ENCODE measurements around the gene TMEM218.

TMEM218 gene

GRCh38 chr11:125111343-125112207 lies at the start of gene TMEM218:
Gene TMEM218, minus strand, starts transcription at chr11:125111626. Its CDS starts 9,385 bp downstream, at chr11:125102241.
- DNase-seq, result peak; percentile 96

GRCh38 chr11:125157953-125158680 lies 46.7 kb upstream of the TMEM218 start:
- no peak for DNase-seq

- DNase-seq, result no peak
Measured at GRCh38 chr11:125157118-125157733, 45.8 kb upstream of the TMEM218 start.

GRCh38 chr11:125156346-125157117 lies 45.1 kb upstream of the TMEM218 start:
- no peak for DNase-seq

GRCh38 chr11:125155767-125156166 lies 44.3 kb upstream of the TMEM218 start:
- DNase-seq, result no peak

- no peak for DNase-seq
Measured at GRCh38 chr11:125155100-125155444, 43.6 kb upstream of the TMEM218 start.

- DNase-seq, result no peak
Measured at GRCh38 chr11:125154378-125155099, 43.1 kb upstream of the TMEM218 start.

GRCh38 chr11:125153837-125154236 lies 42.4 kb upstream of the TMEM218 start:
- DNase-seq, result no peak

- DNase-seq, result no peak
Measured at GRCh38 chr11:125148743-125149142, 37.3 kb upstream of the TMEM218 start.

- DNase-seq, result no peak
Measured at GRCh38 chr11:125148011-125148410, 36.6 kb upstream of the TMEM218 start.

- no peak for DNase-seq
Measured at GRCh38 chr11:125147280-125147679, 35.9 kb upstream of the TMEM218 start.

- no peak for DNase-seq
Measured at GRCh38 chr11:125146232-125146631, 34.8 kb upstream of the TMEM218 start.

GRCh38 chr11:125141686-125142535 lies 30.5 kb upstream of the TMEM218 start:
- DNase-seq, result peak; percentile 60

- DNase-seq, result no peak
Measured at GRCh38 chr11:125141178-125141577, 29.8 kb upstream of the TMEM218 start.

- DNase-seq, result no peak
Measured at GRCh38 chr11:125140233-125140632, 28.8 kb upstream of the TMEM218 start.

- no peak for DNase-seq
Measured at GRCh38 chr11:125139778-125140177, 28.4 kb upstream of the TMEM218 start.

- no peak for DNase-seq
Measured at GRCh38 chr11:125138966-125139365, 27.5 kb upstream of the TMEM218 start.

GRCh38 chr11:125136001-125136400 lies 24.6 kb upstream of the TMEM218 start:
- no peak for DNase-seq

- no peak for DNase-seq
Measured at GRCh38 chr11:125132596-125132995, 21.2 kb upstream of the TMEM218 start.

GRCh38 chr11:125132071-125132470 lies 20.6 kb upstream of the TMEM218 start:
- DNase-seq, result no peak

- DNase-seq, result no peak
Measured at GRCh38 chr11:125129316-125129993, 18.0 kb upstream of the TMEM218 start.

Measured in activated naive CD4-positive, alpha-beta T cell treated with anti-CD3 and anti-CD28 coated beads, Interleukin-2, amount 50 U/mL, for 16 hours (primary cell).